ENCODE measurements around the gene FN3KRP.

GRCh38 chr17:82705756-82706155 is 10.8 kb upstream of the FN3KRP start:
- no peak for TF ChIP-seq CTCF (IDR thresholded peaks at IDR 0.05; ENCODE audit: low read depth, low read length, missing input control)
- TF ChIP-seq YY1 (IDR thresholded peaks at IDR 0.05), result no peak
- TF ChIP-seq RAD21 (IDR thresholded peaks at IDR 0.05), result no peak

Measured in liver (tissue), 3 donors.